A549 (cell line): ENCODE measurements around the gene SLC29A3.

ENCODE experiments used
- JUNB ChIP-seq: fragments of >200 bp; sonication (Bioruptor Twin); formaldehyde crosslinking; IDR thresholded peaks from 2 replicates; pipeline ENCODE4 v1.6.1; 2016
- MAZ ChIP-seq: fragments of 150-350 bp; IDR thresholded peaks from 2 replicates; pipeline ENCODE4 v1.6.1; 2014; ENCODE audit warnings: antibody characterized with exemption, low read depth, low read length, borderline replicate concordance

DNA sequence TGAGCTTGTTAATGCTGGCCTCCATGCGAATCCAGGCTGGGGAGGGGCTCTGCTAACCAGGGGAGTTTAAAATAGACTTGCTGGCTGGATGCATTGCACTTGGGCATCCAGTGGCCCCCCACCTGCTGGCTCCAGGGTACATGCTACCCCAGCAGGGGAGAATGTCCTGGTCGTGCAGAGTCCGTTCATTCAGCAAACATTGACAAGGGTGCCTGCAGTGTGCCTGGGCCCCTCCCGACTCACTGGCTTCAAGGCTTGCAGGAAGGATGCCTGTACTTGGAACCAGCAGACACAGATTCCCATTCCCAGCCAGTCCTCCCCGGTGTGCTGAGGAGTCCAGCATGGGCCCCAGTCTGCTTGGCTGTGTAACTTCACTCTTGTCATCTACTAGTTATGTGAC, 1.5 kb downstream of the SLC29A3 start:
- TF ChIP-seq MAZ (no peak), JUNB (no peak)
